Pancreas (tissue), 10 donors: ENCODE data around the gene ASTN2. TPM values are rescaled to one million over a fixed set of nuclear protein-coding genes. Genes with fewer than 3 reads are reported as not detected.

Experiments used
- ATAC-seq, 4 donors: fragments of 200-7000 bp; cut with Tn5 transposase; one replicate each; pipeline versions ENCODE4 v1.8.0 to v1.9.1; 2020; ENCODE audit warnings: mild to moderate bottlenecking in 4 of 4, moderate library complexity in 4 of 4
- DNase-seq, 6 donors: peaks; one replicate each; pipeline ENCODE4 v3.0.0-alpha.2; 2020
- FAIRE-seq: peaks from 2 replicates; lab custom pipeline; 2012; peaks lifted over from hg19 to GRCh38; lab: Jason Lieb, UNC
- H3K27ac ChIP-seq, 4 donors: fragments of 200-600 bp; sonication (generic); 1 replicate in 3 of 4; 2 replicates in 1 of 4; pipeline versions ENCODE4 v1.5.0 to v1.8.0; 2020
- H3K27me3 ChIP-seq, 4 donors: fragments of 200-600 bp; one replicate each; pipeline ENCODE4 v1.8.0; 2021
- H3K36me3 ChIP-seq, 3 donors: fragments of 200-600 bp; sonication (generic) in 1 of 3; one replicate each; pipeline versions ENCODE4 v1.5.0 to v1.8.0; 2020 to 2021
- H3K4me1 ChIP-seq, 3 donors: fragments of 200-600 bp; one replicate each; pipeline ENCODE4 v1.8.0; 2021
- H3K4me3 ChIP-seq, 4 donors: fragments of 200-600 bp; sonication (generic) in 2 of 4; one replicate each; pipeline versions ENCODE4 v1.5.0 to v1.8.0; 2020 to 2021
- H3K9me3 ChIP-seq, 4 donors: fragments of 200-600 bp; one replicate each; pipeline ENCODE4 v1.8.0; 2021
- WGBS, 2 donors: extraction: QIAGEN DNeasy Blood & Tissue Kit; methylation state at CpG; one replicate each; pipeline ENCODE4 v1.1.7; 2013; 5-methylcytosine and 5-hydroxymethylcytosine counted together
- intact Hi-C, 3 donors: fragments of 100-400 bp; cut with DNase I; formaldehyde crosslinking; loops; one replicate each; pipeline versions ENCODE4 v1.11.1 to v1.14.2; 2022
- polyA plus RNA-seq, 2 donors: library from polyadenylated mRNA; stranded (reverse); fragments of 200-250 nt; gene quantifications; one replicate each; pipeline ENCODE4 v1.2.3, GENCODE V29; 2013
- total RNA-seq, 6 donors: library from RNA; stranded (reverse); fragmentation: NEBNext Ultra II Directional in 4 of 6; extraction: Animal tissue kit (Norgen Biotek cat#: 25700) in 4 of 6; gene quantifications; one replicate each; pipeline versions ENCODE4 v1.2.1 to v1.2.4, GENCODE V29; 2021 to 2023
- TF ChIP-seq, protein P1 (sequence below), 4 donors: fragments of 200-600 bp; sonication (generic) in 3 of 4; IDR thresholded peaks; one replicate each; pipeline versions ENCODE4 v1.5.0 to v1.8.0; 2021; ENCODE audit warnings: antibody characterized with exemption in 4 of 4
- donor health status: healthy with polysubstance abuse.
- donor health status: DM: no; HTN: no; CAD: no; lungs with moderate emphysema.
- donor health status: DM: no; HTN: no; CAD: no.
- donor health status: control.
- donor health status: control.
- donor health status: Bipolar disorder and iron deficiency.
- donor health status: DM: yes; HTN: yes; CAD: no.
- donor health status: DM: no; HTN: no; CAD: no.
- donor health status: DM: no; HTN: no; CAD: no.
- donor health status: DM: yes; HTN: yes; CAD: no.

Gene ASTN2
- total and polyA plus RNA-seq, 8 donors, result 1.3 to 11.9 (median 6.7) TPM

DNA sequence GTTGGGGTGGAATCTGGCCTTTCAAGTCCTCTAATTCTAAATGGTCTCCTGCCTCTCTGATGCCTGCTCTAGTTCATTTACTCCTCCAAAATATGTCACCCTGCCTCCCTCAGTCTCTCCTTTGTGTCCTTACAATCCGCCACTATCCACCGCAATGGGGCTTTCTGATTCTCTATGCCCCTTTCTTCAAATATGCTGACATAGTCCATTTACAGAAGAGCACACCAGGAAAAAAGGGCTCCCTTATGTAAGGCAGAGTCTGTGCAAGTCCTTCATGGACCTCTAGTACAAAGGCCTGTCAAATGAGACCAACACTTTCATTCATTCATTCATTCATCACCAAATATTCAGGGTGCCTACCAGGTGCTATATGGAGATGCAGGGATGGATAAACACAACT is 2.0 kb upstream of the ASTN2 start:
- H3K27me3 ChIP-seq, result no peaks in the 10 kb centered on the region
- WGBS, 2 donors, result 90 to 92% methylated on average over 2 of the region's 2 CpGs
- ATAC-seq, result no peak

DNA sequence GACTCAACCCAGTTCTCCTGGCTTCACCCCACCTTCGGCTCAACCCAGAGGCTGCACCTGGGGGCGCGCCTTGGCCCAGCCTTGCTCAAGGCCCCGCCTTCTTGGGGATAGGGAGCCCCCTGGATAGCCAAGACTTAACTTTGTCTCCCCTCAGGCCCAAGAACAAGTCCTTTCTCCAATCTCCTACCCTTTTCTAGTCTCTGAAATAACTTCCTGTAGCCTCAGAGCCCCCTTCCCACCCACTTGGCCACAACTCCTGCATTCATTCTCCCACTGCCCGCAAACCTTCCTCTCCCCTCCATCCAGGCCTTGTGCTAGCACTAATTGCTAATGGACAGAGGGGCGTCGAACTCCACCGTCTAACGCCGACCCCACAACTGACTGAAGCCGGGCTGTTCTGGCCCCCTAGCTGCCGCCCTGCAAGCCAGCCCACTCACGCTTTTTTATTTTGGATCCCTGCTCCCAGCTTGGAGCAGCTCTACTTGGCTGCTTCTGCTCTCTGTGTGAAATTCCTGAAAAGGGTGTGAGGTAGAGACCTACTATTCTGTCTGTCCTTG is 579 bp upstream of the ASTN2 start:
- no peak for ATAC-seq
- H3K4me1 ChIP-seq, result peaks cover 0 to 4% (median 4%) of the 10 kb centered on the region in 3 donors
- TF ChIP-seq, protein P1, sequence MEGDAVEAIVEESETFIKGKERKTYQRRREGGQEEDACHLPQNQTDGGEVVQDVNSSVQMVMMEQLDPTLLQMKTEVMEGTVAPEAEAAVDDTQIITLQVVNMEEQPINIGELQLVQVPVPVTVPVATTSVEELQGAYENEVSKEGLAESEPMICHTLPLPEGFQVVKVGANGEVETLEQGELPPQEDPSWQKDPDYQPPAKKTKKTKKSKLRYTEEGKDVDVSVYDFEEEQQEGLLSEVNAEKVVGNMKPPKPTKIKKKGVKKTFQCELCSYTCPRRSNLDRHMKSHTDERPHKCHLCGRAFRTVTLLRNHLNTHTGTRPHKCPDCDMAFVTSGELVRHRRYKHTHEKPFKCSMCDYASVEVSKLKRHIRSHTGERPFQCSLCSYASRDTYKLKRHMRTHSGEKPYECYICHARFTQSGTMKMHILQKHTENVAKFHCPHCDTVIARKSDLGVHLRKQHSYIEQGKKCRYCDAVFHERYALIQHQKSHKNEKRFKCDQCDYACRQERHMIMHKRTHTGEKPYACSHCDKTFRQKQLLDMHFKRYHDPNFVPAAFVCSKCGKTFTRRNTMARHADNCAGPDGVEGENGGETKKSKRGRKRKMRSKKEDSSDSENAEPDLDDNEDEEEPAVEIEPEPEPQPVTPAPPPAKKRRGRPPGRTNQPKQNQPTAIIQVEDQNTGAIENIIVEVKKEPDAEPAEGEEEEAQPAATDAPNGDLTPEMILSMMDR (IDR thresholded peaks at IDR 0.05), result no peak
- peak overlapping the region in 3 of 4 donors; percentile 44 to 65 (median 55) for H3K4me3 ChIP-seq
- DNase-seq, result no peak
- intact Hi-C loops, result loop anchor here in 1 of 3 donors (10.0 kb wide), 1 partner anchor 171 kb away; no protein-coding TSS in a partner anchor
- H3K36me3 ChIP-seq, result no peaks in the 10 kb centered on the region
- no peak for FAIRE-seq
- H3K9me3 ChIP-seq, result no peaks in the 10 kb centered on the region
- WGBS, 2 donors, result 30 to 35% methylated on average over 13 of the region's 13 CpGs
- H3K27me3 ChIP-seq, result no peaks in the 10 kb centered on the region
- H3K27ac ChIP-seq, result no peak overlapping the region

More for the DNA sequence above, 2.0 kb upstream of the ASTN2 start:
- intact Hi-C loops, result loop anchor here in 1 of 3 donors (10.0 kb wide), 1 partner anchor 172 kb away; no protein-coding TSS in a partner anchor
- H3K4me1 ChIP-seq, result peaks cover 0 to 4% (median 4%) of the 10 kb centered on the region in 3 donors
- H3K36me3 ChIP-seq, result no peaks in the 10 kb centered on the region
- TF ChIP-seq, protein P1 (IDR thresholded peaks at IDR 0.05), result no peak
- H3K4me3 ChIP-seq, result no peak overlapping the region
- H3K9me3 ChIP-seq, result no peaks in the 10 kb centered on the region
- no peak for FAIRE-seq
- H3K27ac ChIP-seq, result no peak overlapping the region
- DNase-seq, result no peak

DNA sequence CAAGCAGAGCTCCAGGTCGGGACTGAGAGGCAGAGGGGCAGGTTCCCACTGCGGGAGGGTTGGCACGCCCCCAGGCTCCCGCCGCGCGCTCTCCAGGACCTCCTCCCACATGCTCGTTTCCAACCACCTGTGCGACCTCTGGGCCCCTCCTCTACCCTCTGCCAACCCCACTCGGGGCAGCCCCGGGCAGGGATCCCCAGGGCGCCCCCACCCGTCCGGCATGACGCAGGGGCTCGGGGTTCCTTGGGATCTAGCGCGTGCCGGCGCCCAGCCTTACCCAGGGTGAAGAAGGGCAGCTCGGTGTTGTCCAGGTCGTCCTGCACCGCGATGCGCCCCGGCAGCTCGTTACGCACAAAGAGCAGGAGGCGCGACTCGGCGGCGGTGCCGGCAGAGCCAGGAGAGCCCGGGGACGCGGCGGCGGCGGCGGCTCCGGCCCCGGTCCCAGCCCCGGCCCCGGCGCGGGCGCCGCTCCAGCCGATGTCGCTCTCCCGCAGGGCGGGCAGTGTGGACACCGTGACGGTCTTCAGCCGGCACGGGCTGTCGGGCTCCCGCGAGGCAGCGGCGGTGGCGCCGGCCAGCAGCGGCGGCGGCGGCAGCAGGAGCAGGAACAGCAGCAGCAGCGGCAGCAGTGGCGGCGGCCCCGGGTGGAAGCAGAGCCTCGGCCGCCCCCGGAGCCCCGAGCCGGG is 494 bp downstream of the ASTN2 start:
- no peak for FAIRE-seq
- peak overlapping the region; percentile 26 to 65 (median 50) for H3K4me3 ChIP-seq
- intact Hi-C loops, result loop anchor here in 1 of 3 donors (10.0 kb wide), 1 partner anchor 170 kb away; no protein-coding TSS in a partner anchor
- H3K36me3 ChIP-seq, result no peaks in the 10 kb centered on the region
- ATAC-seq, result peak; percentile 33 to 69 (median 52)
- TF ChIP-seq, protein P1 (IDR thresholded peaks at IDR 0.05), result no peak
- H3K27me3 ChIP-seq, result no peaks in the 10 kb centered on the region
- H3K27ac ChIP-seq, result no peak overlapping the region
- DNase-seq, result peak in 5 of 6 donors; percentile 42 to 85 (median 61)
- H3K4me1 ChIP-seq, result peaks cover 0 to 4% (median 4%) of the 10 kb centered on the region in 3 donors
- no peaks in the 10 kb centered on the region for H3K9me3 ChIP-seq
- 0 to 1% methylated on average over 45 to 77 of the region's 77 CpGs for WGBS, 2 donors

DNA sequence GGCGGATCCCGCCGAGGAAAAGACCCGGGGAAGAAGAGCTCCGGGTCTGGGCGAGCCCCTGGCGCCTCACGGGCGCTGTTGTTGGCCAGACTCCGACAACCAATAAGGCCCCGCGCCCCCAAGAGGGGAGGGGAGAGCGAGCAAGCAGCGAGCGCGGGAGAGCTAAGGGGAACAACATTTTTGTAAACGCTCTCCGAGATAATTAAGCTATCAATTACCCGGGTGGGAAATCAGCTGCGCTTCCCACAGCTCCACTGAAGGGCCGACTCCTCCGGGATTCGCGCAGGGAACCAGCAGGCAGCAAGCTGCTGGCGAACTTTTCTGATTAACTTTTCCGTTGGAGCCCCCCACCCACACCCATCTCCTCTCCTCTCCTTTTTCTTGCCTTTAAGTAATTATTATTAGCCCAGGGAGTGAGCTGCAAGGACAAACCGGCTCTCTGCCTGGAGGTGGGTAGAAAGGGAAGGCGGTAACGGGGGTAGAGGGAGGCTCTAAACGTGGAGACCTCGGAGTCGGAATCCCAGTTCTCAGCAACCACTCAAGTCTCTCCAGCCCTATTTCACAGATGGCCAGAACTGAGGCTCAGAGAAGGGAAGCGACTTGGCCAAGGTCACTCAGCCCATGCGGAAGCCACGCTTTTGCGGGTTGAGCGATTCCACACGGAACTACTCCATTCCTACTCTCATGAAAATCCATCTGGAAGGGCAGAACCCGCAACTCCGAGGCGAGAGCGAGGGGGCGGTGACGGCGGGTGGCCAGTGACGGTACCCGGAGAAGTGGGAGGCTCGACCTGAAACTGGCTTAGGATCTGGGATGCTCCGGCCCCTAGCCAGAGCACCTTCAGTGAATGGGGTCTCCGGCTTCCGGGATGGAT is 1.3 kb downstream of the ASTN2 start:
- ATAC-seq (peak; percentile 9 to 40 (median 22)), FAIRE-seq (no peak), DNase-seq (peak in 4 of 6 donors; percentile 14 to 74 (median 44))
- intact Hi-C loops, result loop anchor here in 1 of 3 donors (10.0 kb wide), 1 partner anchor 169 kb away; no protein-coding TSS in a partner anchor
- TF ChIP-seq, protein P1 (IDR thresholded peaks at IDR 0.05), result no peak
- Histone ChIP-seq H3K4me3 (peak overlapping the region; percentile 26 to 65 (median 50)), H3K9me3 (no peaks in the 10 kb centered on the region), H3K27me3 (no peaks in the 10 kb centered on the region), H3K4me1 (peaks cover 0 to 4% (median 4%) of the 10 kb centered on the region in 3 donors), H3K27ac (no peak overlapping the region), H3K36me3 (no peaks in the 10 kb centered on the region)
- WGBS, 2 donors, result 1 to 2% methylated on average over 48 to 51 of the region's 51 CpGs
